Adipose tissue (tissue), 3 donors: Measurements from ENCODE around the gene CRB3. TPM values are rescaled to one million over a fixed set of nuclear protein-coding genes. Genes with fewer than 3 reads are reported as not detected.

Experiments
- H3K27ac ChIP-seq: one replicate; pipeline ENCODE4 v1.5.1; 2013; ENCODE audit warnings: low read depth, low read length
- WGBS, 3 donors: extraction: QIAGEN DNeasy Blood & Tissue Kit; methylation state at CpG; one replicate each; pipeline ENCODE4 v1.1.7; 2013; 5-methylcytosine and 5-hydroxymethylcytosine counted together
- polyA plus RNA-seq, 3 donors: library from polyadenylated mRNA; stranded (reverse); fragments of 200-250 nt; gene quantifications; one replicate each; pipeline ENCODE4 v1.2.3, GENCODE V29; 2013
- donor health status: healthy with polysubstance abuse.
- donor health status: Bipolar disorder and iron deficiency.
- donor health status: healthy.

Gene CRB3
- polyA plus RNA-seq, 3 donors = 0.67 to 47.3 (median 4.1) TPM

GRCh38 chr19:6481541-6482342, 17.7 kb downstream of the CRB3 start, which contains the start of gene DENND1C:
Gene DENND1C, minus strand, starts transcription at chr19:6481787. Its CDS starts 92 bp downstream, at chr19:6481695.
- 23 to 44% (median 25%) methylated on average over 22 to 24 of the region's 24 CpGs for WGBS, 3 donors
- H3K27ac ChIP-seq = no peak within 1 kb of the TSS

DNA sequence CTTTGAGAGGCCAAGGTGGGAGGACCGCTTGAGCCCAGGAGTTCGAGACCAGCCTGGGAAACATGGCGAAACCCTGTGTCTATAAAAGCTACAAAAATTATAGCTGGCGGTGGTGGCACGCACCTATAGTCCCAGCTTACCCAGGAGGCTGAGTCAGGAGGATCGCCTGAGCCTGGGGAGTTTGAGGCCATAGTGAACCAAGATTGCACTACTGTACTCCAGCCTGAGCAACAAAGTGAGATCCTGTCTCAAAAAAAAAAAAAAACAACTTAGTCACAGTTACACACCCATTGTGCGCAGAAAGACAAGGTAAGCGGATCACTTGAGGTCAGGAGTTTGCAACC, 18.2 kb downstream of the CRB3 start:
- WGBS, 3 donors = 92 to 94% (median 93%) methylated on average over 8 of the region's 8 CpGs
- H3K27ac ChIP-seq = no peak overlapping the region

DNA sequence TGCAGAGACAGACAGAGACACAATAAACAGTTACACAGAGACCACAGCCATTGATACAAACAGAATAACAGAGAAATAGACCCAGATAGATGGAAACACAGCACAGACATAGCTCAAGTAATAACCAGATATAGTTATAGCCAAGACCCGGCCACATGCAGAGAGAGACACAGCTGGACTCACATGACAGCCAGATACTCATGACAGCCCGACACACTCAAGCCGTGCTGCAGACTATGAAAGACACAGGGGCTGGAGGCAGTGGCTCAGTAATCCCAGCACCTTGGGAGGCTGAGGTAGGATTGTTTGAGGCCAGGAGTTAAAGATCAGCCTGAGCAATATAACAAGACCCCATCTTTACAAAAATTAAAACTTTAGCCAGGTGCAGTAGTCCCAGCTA, 19.2 kb downstream of the CRB3 start:
- 49 to 64% (median 64%) methylated on average over 3 of the region's 3 CpGs for WGBS, 3 donors

DNA sequence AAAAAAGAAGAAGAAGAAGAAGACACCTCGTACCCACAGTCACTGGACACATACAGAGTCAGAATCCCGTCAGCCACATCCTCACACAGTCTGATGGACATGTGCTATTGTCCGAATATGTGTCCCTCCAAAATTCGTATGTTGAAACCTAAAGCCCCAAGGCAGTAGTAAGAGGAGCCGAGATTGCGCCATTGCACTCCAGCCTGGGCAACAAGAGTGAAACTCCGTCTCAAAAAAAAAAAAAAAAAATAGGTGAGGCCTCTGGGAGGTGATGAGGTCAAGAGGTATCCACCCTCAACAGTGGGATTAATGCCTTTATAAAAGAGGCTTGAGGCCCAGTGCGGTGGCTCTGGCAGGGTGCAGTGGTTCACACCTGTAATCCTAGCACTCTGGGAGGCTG, 20.2 kb downstream of the CRB3 start:
- 79 to 86% (median 83%) methylated on average over 8 of the region's 8 CpGs for WGBS, 3 donors
- no peak overlapping the region for H3K27ac ChIP-seq

More for the DNA sequence above, 19.2 kb downstream of the CRB3 start:
- no peak overlapping the region for H3K27ac ChIP-seq

DNA sequence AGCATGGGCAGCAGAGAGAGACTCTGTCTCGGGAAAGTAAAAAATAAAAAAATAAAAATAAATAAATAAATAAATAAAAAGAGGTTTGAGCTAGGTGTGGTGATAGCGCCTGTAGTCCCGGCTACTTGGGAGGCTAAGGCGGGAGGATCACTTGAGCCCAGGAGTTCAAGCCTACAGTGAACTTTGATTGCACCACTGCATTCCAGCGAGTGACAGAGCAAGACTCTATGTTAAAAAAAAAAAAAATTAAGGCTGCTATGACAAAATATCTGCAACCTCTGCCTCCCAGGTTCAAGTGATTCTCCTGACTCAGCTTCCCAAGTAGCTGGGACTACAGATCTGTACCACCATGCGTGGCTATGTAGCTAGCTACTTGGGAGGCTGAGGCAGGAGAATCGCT, 20.8 kb downstream of the CRB3 start:
- H3K27ac ChIP-seq = no peak overlapping the region
- 86 to 94% (median 89%) methylated on average over 7 of the region's 7 CpGs for WGBS, 3 donors

GRCh38 chr19:6489278-6490061, 25.4 kb downstream of the CRB3 start:
- H3K27ac ChIP-seq = no peak overlapping the region
- 37 to 57% (median 51%) methylated on average over 15 of the region's 15 CpGs for WGBS, 3 donors

- H3K27ac ChIP-seq = no peak overlapping the region
- WGBS, 3 donors = 61 to 67% (median 64%) methylated on average over 2 of the region's 2 CpGs
These were observed 26.1 kb downstream of the CRB3 start for GRCh38 chr19:6490134-6490533.

DNA sequence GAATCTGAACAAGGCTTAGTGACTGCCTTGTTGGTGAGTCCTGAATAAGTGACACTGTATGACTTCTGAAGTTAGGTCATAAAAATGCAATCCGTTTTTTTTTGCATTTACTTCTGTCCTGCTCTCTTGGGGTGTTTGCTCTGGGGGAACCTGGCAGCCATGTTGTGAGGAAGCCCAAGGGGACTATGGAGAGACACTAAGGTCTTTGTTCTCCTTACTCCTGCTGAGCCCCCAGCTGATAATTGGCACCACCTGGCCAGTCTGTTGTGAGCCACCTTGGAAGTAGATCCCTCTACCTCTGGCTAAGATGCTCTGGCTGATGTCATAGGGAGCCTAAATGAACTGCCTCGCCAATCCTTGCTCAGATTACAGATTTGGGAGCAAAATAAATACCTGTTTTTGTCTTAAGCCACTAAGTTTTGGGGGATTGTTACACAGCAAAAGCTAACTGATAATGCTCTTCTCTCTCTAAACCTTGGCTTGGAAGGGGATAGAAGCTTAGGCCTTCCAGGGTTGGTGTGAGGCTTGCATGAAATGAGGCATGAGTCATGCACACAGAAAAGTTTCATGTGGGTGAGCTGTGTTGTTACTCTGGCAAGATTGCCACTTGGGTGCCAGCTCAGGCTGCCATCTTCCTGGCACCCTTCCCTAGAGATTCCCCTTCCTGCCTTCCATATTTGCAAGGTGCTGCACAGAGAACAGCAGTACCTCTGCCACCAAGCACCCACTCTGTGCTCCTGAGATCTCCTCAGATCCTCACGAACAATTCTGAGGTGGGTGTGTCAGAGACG, 27.9 kb downstream of the CRB3 start:
- H3K27ac ChIP-seq = no peak overlapping the region
- 84 to 85% (median 84%) methylated on average over 4 of the region's 4 CpGs for WGBS, 3 donors

DNA sequence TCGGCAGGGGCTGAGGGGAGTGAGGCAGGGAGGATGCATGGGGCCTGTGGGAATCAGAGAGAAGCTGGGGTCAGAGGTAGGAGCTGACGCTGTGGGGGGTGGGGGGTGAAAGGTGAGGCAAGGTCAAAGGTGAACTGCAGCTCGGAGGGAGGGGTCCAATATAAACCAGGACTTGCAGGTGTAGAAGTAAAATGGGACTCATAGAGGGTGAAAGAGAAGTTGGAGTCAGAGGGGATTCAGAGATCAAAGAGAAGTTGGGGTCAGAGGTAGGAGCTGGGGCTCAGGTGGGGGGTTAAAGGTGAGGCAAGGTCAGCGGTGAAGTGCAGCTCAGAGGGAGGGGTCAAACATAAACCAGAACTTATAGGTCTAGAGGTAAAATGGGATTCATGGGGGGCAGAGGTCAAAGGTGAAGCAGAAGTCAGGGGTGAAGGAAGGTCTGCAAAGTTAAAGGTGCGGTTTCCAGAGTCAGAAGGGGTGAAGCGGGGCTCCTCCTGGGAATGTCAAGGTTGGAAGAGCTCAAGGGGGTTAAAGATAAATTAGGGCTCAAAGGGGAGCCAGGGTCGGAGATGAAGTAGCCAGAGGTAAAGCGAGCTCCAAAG, 30.5 kb downstream of the CRB3 start:
- 78 to 85% (median 79%) methylated on average over 8 of the region's 8 CpGs for WGBS, 3 donors
- H3K27ac ChIP-seq = no peak overlapping the region

- no peak overlapping the region for H3K27ac ChIP-seq
- WGBS, 3 donors = 95 to 96% (median 96%) methylated on average over 18 to 19 of the region's 19 CpGs
These were observed 31.9 kb downstream of the CRB3 start for GRCh38 chr19:6495947-6496346.

GRCh38 chr19:6498294-6499036, 34.4 kb downstream of the CRB3 start:
- WGBS, 3 donors = 66 to 78% (median 71%) methylated on average over 7 of the region's 7 CpGs
- no peak overlapping the region for H3K27ac ChIP-seq

DNA sequence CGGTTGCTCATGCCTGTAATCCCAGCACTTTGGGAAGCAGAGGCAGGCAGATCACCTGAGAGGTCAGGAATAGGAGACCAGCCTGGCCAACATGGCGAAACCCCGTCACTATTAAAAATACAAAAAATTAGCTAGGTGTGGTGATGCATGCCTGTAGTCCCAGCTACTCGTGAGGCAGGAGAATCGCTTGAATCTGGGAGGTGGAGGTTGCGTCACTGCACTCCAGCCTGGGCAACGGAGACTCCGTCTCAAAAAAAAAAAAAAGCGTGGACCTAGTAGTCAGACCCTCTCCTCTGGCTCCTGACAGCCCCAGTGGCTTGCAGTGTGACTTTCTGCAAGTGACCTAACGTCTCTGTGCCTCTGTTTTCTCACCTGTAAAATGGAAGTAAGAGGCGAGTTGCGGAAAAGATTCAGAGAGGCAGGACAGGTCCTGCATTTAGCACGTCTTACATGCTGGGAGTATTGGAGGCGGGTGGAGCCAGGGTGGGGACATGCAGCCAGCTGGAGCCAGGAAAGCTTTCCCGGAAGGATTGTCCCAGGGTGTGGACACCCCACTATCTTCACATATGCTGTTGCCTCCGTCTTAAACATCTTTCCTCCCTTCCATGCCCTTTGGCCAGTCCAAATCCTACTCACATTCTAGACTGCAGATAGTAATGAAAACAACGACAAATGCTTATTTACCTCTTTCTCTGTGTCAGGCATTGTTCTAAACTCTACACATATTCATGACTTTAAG, 35.1 kb downstream of the CRB3 start:
- no peak overlapping the region for H3K27ac ChIP-seq
- WGBS, 3 donors = 65 to 81% (median 65%) methylated on average over 16 to 17 of the region's 17 CpGs

DNA sequence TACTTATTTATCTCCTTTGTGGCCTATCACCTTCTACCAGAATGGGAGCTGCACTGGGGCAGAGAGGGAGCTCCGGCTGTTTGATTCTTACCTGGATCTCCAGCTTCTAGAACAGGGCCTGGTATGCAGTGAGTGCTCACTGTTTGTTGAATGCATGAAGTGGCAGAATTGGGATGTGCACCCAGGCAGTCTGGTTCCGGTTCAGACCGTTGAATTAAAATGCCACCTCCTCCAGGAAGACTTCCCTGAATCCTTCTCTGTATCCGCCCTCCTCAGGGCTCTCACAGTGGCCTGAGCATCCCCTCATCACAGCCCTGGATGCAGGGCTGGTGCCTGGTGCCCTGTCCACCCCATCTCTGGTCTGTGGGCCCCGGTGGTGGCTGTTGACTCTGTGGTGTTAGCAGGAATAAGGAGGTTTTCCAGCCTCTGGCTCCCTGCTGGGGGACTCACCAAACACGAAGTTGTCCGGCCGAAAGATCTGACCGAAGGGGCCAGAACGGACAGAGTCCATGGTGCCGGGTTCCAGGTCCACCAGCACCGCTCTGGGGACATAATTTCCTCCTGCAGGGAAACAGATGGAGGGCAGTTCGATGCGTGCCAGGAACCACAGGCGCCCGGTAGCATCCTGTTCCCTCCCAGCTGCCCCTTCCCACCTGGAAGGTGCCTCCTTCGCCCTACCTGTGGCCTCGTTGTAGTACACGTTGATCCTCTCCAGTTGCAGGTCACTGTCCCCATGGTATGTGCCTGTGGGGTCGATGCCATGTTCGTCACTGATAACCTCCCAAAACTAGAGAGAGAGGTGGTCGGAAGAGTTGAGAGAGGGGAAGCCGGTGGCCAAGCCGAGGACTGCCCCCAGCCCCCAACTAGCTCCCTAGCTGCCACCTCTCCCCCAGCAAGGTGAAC, 37.0 kb downstream of the CRB3 start:
- no peak overlapping the region for H3K27ac ChIP-seq
- 55 to 67% (median 60%) methylated on average over 24 of the region's 24 CpGs for WGBS, 3 donors

DNA sequence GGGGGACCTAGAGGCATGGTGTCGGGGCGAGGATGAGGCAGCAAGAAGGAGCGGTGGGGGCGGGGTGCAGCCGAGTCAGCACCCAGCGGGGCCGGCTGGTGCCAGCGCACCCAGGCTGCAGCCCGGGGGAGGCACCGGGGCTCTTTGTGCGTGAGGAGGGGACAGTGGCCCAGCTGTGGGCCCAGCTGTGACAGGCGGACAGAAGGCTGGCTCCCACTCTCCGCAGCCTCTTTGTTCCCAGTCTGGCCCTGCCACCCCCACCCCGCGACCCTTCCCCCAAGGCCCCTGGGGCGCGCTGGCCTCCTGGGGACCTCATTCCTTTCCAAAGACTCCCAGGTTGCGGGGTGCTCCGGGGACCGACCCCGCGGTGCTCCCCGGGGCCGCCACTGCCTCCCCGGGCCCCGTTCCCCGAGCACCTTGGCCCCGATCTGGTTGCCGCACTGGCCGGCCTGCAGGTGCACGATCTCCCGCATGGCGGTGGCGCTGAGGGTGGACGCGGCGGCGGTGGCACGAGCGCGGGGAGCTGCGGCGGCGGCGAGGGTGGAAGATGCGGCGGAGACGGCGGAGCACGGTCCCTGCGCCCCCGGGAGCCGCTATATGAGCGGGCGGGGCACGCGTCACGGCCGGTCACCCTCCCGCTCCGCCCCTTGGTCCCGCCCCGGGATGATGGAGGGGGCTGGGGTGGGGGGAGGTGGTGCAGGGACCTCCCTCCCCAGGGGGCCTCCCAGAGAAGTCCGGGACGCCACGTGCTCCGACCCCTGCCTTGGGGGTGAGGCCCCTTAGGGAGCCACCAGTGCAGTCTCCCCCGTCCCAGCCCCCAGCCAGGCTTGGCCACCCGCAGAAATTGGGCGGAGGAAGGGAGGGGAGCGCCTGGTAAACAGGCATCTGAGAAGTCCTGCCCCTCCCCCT, 37.9 kb downstream of the CRB3 start, which contains the start of gene TUBB4A:
TUBB4A (minus strand) TSS at position 570 of the 909 bp plus-strand sequence; CDS start at position 473, 97 bp downstream.
- no peak within 1 kb of the TSS for H3K27ac ChIP-seq
- WGBS, 3 donors = 1 to 2% (median 1%) methylated on average over 40 to 71 of the region's 71 CpGs
